Nucleus accumbens (tissue), 56 donors: ENCODE measurements around the gene CIAO3.
"Not testable (repeated sequence)": the region's sequence is repeated elsewhere in the genome, so short reads cannot be mapped to it uniquely, and the experiment has no call there.

Source experiments
- DNase-seq, 56 donors: peaks; one replicate each; lab custom pipeline; 2025; lab: John Stamatoyannopoulos, UW

Gene CIAO3

GRCh38 chr16:700684-701584, 39.9 kb downstream of the CIAO3 start:
- peak in 13 of 56 donors; percentile 11 to 69 (median 37) for DNase-seq

DNA sequence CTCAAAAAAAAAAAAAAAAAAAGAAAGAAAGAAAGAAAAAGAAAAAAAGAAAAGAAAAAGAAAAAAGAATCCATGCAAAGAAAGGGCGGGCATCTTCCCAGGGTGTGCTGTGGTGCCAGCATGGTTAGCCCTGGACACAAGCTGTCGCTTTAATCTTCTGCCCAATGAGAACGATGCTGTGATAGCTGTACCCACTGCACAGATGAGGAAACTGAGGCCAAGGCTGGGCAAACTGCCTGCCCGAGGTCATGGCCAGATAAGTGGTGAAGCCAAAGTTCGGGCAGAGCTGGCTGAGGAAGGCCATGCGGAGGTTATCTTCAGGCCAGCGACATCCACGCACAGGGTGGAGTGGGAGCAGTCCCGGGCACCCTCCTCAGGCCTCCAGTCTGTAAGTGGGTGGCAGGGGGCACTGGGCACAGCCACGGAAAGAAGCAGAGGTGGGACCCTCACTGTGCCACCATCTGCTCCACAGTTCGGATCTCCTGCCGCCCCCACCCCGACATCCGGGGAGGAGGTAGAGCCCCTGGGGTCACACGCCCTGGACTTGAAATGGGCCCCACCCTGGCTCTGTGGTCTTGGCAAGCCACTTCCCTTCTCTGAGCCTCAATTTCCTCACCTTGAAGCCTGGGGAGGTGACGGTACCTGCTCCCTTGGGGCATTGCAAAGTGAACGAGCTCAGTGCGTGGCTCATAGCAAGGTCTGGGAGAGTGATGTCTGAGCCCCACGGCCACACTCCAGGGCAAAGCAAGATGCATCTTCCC, 41.7 kb downstream of the CIAO3 start:
- DNase-seq: no peak

DNA sequence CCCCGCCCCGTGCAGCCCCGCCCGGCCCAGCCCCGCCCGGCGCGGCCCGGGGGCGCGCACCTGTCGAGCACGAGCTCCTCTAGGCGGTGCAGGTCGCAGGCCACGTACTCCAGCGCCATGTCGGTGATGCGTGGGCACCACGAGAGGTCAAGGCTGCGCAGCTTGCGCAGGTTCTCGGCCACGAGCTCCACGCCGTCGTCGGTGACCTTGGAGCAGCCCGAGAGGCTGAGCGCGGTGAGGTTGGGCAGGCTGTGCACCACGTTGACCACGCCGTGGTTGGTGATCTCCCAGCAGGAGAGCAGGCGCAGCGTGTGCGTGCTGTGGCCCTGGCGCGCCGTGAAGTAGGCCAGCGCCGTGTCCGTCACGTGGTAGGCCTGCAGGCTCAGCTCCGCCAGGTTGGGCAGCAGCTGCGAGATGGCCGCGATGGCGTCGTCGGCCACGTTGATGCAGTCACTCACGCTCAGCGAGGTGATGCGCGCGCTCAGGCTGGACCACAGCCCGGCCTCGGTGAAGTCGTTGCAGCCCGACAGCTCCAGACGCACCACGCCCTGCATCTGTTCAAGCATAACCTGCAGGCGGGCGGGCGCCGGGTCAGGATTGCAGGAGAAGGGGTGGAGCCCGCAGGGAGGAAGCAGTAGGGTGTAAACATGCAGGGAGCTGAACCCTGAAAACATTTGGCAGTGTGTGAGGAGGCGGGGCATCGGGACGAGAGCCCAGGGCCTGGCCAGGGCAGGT, 45.3 kb downstream of the CIAO3 start:
- DNase-seq: peak in 2 of 56 donors; percentile 25 to 32

GRCh38 chr16:694863-695354, 45.9 kb downstream of the CIAO3 start:
- no peak for DNase-seq

DNA sequence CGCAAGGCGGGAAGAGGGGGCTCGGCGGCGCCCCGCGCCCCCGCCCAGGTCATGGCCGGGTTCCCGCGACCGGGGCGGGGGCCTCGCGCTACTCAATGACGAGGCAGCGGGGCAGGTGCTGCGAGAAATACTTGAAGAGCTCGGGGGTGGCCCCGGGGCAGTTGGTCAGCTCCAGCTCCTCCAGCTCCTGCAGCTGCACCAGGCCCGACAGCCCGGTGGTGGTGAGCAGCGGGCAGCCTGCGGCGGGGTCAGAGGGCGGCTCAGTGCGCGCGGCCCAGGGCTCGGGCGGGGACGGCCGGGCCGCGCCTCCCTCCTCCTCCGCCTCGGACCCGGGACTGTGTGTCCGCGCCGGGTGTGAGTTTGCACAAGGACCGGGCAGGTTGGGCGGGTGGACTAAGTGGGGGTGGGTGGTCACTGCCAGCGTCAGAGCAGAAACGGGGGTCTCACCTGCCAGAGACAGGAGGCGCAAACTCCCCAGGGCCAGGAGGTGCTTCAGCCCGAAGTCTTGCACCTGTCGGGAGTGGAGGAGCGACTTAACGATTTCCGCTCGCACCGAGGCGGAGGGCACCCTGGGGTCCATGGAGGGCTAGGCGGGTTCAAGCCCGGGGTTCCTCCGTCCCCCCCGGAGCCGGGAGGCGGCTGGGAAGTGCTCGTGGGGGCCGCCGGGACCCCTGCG, 46.5 kb downstream of the CIAO3 start:
- no peak for DNase-seq

- no peak for DNase-seq
Observed at GRCh38 chr16:693766-694165, 47.0 kb downstream of the CIAO3 start.

DNA sequence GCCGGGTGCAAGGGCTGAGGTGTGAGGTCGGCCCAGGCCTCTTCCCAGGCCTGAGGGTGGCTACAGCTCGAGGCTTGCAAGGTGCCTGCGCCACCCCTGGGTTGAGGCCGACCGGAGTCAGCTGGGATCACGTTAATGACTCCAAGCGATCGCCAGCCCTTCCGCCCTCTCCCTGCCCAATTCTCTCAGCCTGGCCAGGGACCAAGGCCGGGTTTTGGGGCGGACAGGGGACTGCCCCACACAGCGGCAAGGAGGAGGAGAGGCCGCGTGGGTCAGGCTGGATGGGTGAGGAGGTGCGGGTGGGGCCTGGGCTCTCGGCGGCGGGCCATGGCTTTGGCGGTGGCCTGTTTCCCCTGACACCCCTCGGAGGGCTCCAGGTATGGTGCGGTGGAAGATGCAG, 47.4 kb downstream of the CIAO3 start:
- DNase-seq: no peak

DNA sequence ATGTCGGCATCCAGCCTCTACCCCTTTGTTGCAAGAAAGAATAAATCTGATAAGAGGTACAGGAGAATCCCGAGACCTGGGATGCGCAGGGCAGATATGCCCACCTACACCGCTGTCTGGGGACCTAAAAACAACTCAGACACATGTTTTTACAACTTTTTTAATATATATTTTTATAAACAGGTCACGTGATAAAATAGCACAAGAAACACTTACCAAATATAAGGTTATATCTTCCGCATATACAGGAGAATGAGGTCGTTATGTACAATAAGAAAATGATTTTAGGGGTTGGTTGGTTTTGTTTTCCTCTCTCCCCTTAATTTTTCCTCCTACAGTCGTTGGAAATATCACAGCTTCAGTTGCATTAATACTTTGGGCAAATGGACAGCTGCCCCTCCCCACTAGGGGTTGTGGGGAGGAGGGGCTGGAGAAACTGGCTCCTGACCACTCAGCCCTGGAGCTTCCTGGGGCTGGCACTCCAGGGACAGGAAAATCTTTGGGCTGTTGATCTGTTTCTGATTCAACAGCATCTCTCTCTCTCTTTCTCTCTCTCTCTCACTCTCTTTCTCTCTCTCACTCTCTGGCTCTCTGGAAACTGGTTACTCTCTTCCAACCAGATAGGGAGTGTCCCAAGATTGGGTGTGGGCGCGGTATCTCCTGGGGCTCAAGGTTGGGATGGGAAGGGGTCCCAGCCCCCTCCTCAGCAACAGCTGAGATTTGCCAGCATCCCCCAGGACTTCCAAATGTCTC, 48.3 kb downstream of the CIAO3 start:
- DNase-seq: no peak

GRCh38 chr16:691242-691641, 49.6 kb downstream of the CIAO3 start:
- DNase-seq: not testable (repeated sequence)

GRCh38 chr16:689175-689897, 51.5 kb downstream of the CIAO3 start:
- no peak for DNase-seq

- no peak for DNase-seq
Observed at GRCh38 chr16:687499-687898, 53.3 kb downstream of the CIAO3 start.

GRCh38 chr16:686459-687260, 54.1 kb downstream of the CIAO3 start:
- no peak for DNase-seq

GRCh38 chr16:685967-686366, 54.8 kb downstream of the CIAO3 start:
- peak in 1 of 56 donors; percentile 20 for DNase-seq

DNA sequence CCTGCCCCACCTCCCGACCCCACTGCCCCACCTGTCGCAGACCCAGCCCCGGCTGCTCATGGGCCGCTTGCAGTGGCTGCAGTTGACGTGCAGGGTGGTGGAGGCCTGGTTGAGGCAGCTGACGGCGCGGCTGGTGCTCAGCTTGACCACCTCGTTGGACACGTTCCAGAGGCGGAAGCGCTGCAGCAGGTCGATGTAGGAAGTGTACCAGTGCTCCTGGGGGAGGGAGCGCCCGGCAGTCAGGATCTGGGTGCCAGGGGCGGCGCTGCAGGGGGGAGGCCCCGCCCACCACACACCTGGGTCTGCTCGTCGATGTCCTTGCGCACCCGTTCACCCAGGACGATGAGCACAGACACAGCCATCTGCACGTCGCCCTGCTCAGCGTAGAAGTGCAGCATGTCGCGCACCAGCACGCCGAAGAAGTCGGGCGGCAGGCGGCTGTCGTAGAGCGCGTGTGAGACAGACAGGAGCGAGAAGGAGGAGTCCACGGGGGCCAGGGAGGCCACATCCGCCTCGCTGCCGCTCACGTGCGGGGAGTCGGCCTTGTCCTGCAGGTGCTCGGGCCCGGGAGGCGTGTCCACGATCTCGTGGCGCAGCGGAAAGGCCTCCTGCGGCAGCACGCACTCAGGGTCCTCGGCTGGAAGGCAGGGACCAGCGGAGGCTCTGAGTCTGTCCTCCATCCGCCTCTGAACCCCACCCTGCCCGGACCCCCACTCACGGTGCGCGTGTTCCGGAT, 55.7 kb downstream of the CIAO3 start:
- DNase-seq: peak in 1 of 56 donors; percentile 31

- peak; percentile 72 to 97 (median 92) for DNase-seq
Observed at GRCh38 chr16:684071-684794, 56.6 kb downstream of the CIAO3 start, which contains the start of gene JMJD8. Gene JMJD8 (minus strand): TSS chr16:684334. CDS start chr16:684319, 15 bp downstream.

- no peak for DNase-seq
Observed at GRCh38 chr16:683396-684070, 57.3 kb downstream of the CIAO3 start.
